LNCAP (cell line): ENCODE measurements around the gene THEM5.

Source experiments
- TF ChIP-seq, protein P1 (sequence below): fragments of 450-650 bp; IDR thresholded peaks from 2 replicates; pipeline ENCODE4 v1.5.1; 2017; ENCODE audit warnings: mild to moderate bottlenecking

Gene THEM5

DNA sequence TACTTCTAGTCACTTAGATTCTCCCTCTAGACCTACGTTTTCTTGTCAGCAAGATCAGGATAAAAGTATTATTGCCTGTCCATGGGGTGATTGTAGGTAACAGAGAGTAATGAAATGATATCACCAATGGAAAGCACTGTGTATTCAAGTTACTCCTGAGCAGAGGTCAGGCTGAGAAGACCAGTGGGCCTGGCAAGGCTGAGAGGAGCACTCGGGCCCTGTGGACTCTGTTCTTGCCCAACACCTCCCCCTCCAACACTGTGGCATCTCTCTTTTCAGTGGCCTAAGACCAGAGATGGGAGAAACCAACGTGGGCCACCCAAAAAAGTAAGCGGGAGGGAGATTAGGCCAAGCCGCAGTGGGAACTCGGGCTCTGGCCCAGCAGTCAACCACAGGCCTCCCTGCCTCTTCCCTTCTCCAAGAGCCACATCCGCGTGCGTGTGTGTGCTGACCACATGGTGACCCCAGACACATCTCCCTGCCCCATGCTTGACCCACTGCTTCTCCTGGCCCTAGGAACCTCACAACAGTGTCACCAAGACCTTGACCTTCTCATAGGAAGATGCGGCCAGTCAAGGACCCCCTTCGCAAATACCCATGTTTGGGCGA lies 34.2 kb downstream of the THEM5 start:
- TF ChIP-seq, protein P1, sequence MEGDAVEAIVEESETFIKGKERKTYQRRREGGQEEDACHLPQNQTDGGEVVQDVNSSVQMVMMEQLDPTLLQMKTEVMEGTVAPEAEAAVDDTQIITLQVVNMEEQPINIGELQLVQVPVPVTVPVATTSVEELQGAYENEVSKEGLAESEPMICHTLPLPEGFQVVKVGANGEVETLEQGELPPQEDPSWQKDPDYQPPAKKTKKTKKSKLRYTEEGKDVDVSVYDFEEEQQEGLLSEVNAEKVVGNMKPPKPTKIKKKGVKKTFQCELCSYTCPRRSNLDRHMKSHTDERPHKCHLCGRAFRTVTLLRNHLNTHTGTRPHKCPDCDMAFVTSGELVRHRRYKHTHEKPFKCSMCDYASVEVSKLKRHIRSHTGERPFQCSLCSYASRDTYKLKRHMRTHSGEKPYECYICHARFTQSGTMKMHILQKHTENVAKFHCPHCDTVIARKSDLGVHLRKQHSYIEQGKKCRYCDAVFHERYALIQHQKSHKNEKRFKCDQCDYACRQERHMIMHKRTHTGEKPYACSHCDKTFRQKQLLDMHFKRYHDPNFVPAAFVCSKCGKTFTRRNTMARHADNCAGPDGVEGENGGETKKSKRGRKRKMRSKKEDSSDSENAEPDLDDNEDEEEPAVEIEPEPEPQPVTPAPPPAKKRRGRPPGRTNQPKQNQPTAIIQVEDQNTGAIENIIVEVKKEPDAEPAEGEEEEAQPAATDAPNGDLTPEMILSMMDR: no peak

DNA sequence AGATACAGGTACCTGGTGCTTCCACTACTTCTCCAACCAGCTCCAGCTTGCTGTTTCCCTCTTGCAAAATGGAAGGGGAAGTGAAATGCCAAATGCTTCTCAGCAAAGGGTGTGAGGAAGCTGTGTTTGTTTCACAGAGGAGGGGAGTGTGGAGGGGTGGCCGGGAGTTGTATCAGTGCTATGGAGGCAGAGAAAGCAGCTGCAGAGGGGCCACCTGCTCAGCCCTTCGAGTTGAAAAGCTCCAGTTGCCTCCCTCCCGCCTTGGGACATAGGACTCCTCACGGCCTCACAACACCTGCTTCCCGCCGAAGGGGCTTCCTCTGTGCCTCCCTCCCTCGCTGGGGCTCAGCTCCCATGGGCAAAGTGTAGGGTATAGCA lies 36.2 kb downstream of the THEM5 start:
- TF ChIP-seq, protein P1: no peak

DNA sequence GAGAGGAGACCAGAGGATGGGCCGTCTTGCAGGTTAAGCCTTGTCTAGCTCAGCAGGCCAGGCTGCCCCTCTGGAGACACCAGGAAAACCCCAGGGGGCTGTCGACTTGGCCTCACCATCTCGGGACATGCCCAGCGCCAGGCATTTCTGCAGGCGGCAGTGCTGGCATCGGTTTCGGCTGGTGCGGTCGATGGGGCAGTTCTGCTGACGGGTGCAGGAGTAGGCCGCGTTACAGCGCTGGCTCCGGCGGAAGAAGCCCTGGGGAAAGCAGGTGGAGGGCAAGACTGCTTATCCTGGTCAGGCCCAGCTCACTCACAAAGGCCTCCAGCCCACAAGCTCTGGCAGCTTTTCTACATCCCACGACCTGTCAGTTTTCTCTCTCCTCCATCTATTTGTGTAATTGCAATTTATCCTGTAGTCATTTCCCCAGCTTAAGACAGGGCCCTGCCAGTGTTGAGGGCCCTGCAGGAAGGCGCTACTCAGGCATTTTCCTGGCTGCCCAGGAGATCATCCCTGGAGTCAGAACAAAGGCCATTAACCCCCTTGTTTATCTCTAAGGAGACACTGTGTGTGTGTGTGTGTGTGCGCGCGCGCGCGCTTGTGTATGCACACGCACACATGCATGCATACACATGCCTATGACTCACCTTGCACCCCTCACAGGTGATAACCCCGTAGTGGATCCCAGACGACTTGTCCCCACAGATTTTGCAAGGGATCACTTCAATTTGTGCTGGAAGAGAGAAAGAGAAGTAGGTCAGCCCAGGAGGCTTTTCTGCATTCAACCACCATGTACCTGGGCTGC lies 36.8 kb downstream of the THEM5 start:
- TF ChIP-seq, protein P1: no peak

DNA sequence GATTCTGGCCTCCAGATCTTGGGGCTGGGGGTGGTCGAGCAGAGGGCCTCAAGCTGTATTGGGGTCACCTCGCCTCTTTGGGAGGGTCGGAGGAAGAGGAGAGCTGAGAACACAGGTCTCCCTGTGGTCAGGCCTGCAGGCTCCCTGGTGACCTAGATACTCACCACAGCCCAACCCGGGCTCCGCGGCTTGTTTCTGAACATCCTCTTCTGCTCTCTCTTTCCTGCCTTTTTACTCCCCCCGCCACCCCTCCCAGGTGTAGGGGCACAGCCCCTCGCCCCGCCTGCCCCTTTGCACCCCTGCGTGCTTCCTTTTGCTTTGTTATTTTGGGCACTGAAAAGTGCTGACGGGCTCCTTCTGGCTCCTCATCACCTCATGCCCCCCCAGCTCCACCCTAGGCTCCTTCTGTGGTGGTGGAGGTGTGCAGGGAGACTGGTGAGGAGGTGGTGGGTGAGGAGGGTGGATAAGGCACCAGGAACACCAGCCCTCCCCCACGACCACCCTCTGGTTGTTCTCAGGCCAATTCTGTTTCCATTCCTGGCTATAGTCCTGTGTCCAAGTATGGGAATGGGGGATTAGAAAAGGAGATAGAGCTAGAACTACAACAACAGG lies 37.7 kb downstream of the THEM5 start:
- TF ChIP-seq, protein P1: no peak

DNA sequence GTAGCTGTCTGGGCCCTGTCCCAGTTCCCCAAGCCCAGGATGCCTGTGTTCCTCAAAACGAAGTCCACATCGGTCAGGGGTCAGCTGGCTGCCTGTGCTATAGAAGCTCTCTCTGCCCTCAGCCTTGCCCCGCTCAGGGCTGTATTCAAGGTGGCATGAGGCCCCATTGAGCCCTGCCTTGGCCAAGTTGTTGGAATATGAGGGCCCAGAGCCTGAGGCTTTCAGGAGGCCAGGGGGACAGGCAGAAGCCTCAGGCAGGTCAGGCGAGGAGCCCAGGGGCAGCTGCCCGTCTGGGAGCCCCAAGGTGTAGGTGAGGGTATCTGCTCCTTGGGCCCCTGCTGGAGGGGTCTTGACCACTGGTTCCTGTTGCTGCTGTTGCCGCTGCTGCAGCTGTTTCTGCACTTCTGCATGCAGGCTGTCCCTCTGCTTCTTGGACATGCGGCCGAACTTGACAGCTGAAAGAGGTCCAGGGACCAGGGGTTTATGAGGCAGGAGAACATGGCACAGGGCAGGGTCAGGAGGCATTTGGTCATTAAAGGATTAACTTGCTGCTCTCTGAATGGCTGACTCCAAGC lies 38.5 kb downstream of the THEM5 start:
- TF ChIP-seq, protein P1: no peak

DNA sequence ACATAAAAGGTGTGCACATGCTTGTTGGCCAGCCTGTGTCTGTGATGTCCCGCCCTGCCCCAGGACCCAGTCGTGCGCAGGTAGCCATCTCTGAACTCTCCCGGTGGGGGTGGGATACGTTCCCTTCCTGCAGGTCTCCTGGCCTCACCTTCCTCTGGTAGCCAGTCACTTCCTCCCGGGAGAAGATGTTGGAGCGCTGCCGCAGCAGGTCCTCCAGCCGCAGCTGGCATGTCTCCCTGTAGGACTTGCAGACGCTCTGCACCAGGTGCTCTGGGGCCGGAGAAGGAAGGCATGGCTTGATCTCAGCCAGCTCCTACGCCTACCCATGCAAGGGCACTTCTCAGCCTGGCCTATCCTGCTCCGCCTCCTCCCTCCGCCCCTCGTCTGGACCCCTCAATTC lies 39.1 kb downstream of the THEM5 start:
- TF ChIP-seq, protein P1: no peak

DNA sequence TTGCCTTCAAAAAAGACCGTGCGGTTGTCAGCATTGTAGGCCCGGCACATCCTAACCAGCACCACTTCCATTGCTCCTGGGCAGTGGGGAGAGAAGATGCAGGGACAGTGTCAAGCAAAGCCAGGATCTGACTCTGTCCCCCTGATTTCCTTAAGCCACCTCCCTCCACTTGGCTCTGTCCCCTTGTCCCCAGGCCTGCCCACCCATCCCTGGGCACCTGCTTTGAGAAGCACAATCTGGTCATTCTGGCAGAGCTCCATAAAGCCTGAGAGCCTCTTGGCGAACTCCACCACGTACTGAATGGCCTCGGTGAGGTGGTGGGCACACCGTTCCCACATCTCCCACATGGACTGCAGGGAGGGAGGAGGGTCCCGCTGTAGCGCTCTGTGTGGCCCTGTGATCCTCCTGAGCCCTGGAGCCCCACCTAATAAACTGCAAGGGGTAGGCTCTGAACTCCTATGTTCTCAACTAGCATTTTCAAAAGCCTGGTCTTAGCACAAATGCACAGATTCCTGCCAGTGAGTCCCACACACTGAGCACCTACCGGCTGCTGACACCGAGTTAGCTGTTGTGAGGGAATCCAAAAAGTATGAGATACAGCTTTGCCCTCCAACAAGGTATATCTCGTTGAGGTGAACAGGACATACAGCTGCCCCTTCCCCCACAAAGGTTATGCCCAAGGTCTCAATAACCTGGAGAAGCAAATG lies 40.1 kb downstream of the THEM5 start:
- TF ChIP-seq, protein P1: no peak
